GM12878 (cell line): ENCODE data around the gene POLR3E. TPM values are rescaled to one million over a fixed set of nuclear protein-coding genes. Genes with fewer than 3 reads are reported as not detected.
A peak's percentile ranks its signal among the peaks of the same experiment; 100 is the strongest.

Experiments used
- ATF7 ChIP-seq: fragments of 450-650 bp; IDR thresholded peaks from 2 replicates; pipeline ENCODE4 v1.6.1; 2016; ENCODE audit warnings: low read depth, mild to moderate bottlenecking
- CBX5 ChIP-seq: sonication (generic); IDR thresholded peaks from 2 replicates; pipeline ENCODE4 v1.6.1; 2016; ENCODE audit warnings: low read depth, moderate library complexity, mild to moderate bottlenecking, inconsistent platforms
- EED ChIP-seq: sonication (generic); IDR thresholded peaks from 2 replicates; pipeline ENCODE4 v1.6.1; 2016; ENCODE audit warnings: antibody characterized with exemption, low read depth
- FOXK2 ChIP-seq: fragments of 450-650 bp; IDR thresholded peaks from 2 replicates; pipeline ENCODE4 v1.6.1; 2017; ENCODE audit warnings: mild to moderate bottlenecking, moderate library complexity
- FOXM1 ChIP-seq: IDR thresholded peaks from 2 replicates; pipeline ENCODE4 v1.6.1; 2012; ENCODE audit warnings: low read depth, mild to moderate bottlenecking, inconsistent platforms, low read length, moderate library complexity
- KLF5 ChIP-seq: fragments of 450-650 bp; IDR thresholded peaks from 2 replicates; pipeline ENCODE4 v1.6.1; 2014; ENCODE audit warnings: mild to moderate bottlenecking; ENCODE audit not compliant: partially characterized antibody
- MTA2 ChIP-seq: fragments of 450-650 bp; IDR thresholded peaks from 2 replicates; pipeline ENCODE4 v1.6.1; 2016; ENCODE audit warnings: low read depth, mild to moderate bottlenecking, moderate library complexity
- RAD21 ChIP-seq: IDR thresholded peaks from 2 replicates; pipeline ENCODE4 v1.6.1; 2011; ENCODE audit warnings: mild to moderate bottlenecking, low read depth, low read length, moderate library complexity; ENCODE audit not compliant: insufficient read depth
- TAF1 ChIP-seq: IDR thresholded peaks from 2 replicates; pipeline ENCODE4 v1.6.1; 2011; ENCODE audit warnings: mild to moderate bottlenecking, low read depth, low read length, borderline replicate concordance
- ZNF24 ChIP-seq: fragments of 450-650 bp; IDR thresholded peaks from 2 replicates; pipeline ENCODE4 v1.6.1; 2017; ENCODE audit warnings: antibody characterized with exemption, mild to moderate bottlenecking
- ZNF274 ChIP-seq: IDR thresholded peaks from one replicate; pipeline ENCODE4 v1.8.0; 2011; ENCODE audit not compliant: insufficient read length, insufficient read depth
- ZSCAN29 ChIP-seq: fragments of 450-650 bp; IDR thresholded peaks from 2 replicates; pipeline ENCODE4 v1.6.1; 2017; ENCODE audit warnings: mild to moderate bottlenecking, moderate library complexity
- polyA plus RNA-seq, 11 experiments: library from polyadenylated mRNA; depleted of rRNA in 4 of 11; unstranded in 6 of 11; stranded (reverse) in 5 of 11; fragments of >200 nt; fragmentation: Nextera tagmentation in 4 of 11; fragmentation: Illumina TruSeq in 1 of 11; extraction: Ambion mirVana in 4 of 11; extraction: Trizol in 1 of 11; gene quantifications; 1 replicate in 1 of 11; 2 replicates in 10 of 11; pipeline versions ENCODE4 v1.2.1 to v1.2.3, GENCODE V29; 2011 to 2016; ENCODE audit warnings: inconsistent platforms in 2 of 11, missing spikeins in 2 of 11, low read depth in 1 of 11
- total RNA-seq, 4 experiments: library from RNA; depleted of rRNA in 3 of 4; stranded (reverse); fragments of >200 nt in 3 of 4; fragmentation: Illumina TruSeq in 1 of 4; extraction: Trizol in 1 of 4; gene quantifications; 2 replicates each; pipeline versions ENCODE4 v1.2.1 to v1.2.3, GENCODE V29; 2013 to 2021
- TF ChIP-seq, protein P1 (sequence below): fragments of 450-650 bp; IDR thresholded peaks from 2 replicates; pipeline ENCODE4 v1.6.1; 2017; ENCODE audit warnings: mild to moderate bottlenecking, moderate library complexity
- TF ChIP-seq, protein P2 (sequence below): IDR thresholded peaks from 2 replicates; pipeline ENCODE4 v1.6.1; 2011; ENCODE audit warnings: borderline replicate concordance, low read depth, mild to moderate bottlenecking, moderate library complexity, mixed read lengths, low read length; ENCODE audit not compliant: insufficient read depth; ENCODE audit errors: extremely low read length
- TF ChIP-seq, protein P3 (sequence below): fragments of 450-650 bp; IDR thresholded peaks from 2 replicates; pipeline ENCODE4 v1.6.1; 2016; ENCODE audit warnings: mild to moderate bottlenecking, moderate library complexity, borderline replicate concordance
- TF ChIP-seq, protein P4 (sequence below): IDR thresholded peaks from 2 replicates; pipeline ENCODE4 v1.6.1; 2012; ENCODE audit warnings: low read depth, low read length, improper control_type of control experiment
- TF ChIP-seq, protein P5 (sequence below): IDR thresholded peaks from 2 replicates; pipeline ENCODE4 v1.6.1; 2011; ENCODE audit warnings: low read depth, low read length, improper control_type of control experiment, borderline replicate concordance
- TF ChIP-seq, protein P6 (sequence below): IDR thresholded peaks from 2 replicates; pipeline ENCODE4 v1.6.1; 2012; ENCODE audit warnings: low read depth, low read length, improper control_type of control experiment

The POLR3E gene
- total and polyA plus RNA-seq, 10 of the 15 experiments (the other 5 are each of a cell fraction or from before 2014, with no cell fraction given), result 11.1 to 79.5 (median 39.7) TPM

DNA sequence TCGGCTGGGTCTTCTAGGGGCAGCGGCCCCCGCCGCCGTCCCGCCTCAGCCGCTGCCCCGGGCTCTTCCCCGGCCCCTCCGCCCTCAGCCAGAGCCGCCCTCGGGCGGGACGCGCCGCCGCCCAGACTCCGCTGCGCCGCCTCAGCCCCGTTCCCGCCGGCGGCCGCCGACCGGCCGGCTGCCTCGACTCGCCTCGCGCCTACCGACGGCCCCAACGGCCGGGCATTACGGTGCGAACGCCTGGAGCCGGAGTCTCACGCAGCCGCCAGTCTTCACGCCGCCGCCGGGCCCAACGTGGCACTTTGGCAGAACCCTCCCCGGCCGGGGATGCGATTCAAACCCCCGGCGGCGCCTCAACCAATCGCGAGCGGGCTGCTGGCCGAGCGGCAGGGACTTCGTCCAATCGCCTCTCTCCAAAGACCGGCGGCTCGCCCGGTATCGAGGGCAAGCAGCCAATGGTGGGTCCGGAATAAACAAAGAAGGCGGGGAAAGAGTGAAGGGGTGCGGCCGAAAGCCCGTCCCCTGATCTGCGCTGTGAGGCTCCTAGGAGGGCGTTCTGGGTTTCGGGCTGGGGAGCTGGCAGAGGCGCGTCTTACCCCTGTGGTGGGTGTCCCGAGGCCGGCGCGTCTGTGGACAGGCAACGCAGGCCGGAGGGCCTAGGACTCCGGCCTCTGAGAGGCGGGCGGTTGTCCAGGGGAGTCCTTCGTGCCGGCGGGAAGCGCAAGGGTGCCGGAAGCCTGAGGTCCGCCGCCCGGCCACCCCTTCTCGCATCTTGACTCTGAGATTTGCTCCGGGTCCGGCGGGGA lies 77.3 kb downstream of the POLR3E start, which contains the start of gene CDR2 (continued):
- TF ChIP-seq, protein P1, sequence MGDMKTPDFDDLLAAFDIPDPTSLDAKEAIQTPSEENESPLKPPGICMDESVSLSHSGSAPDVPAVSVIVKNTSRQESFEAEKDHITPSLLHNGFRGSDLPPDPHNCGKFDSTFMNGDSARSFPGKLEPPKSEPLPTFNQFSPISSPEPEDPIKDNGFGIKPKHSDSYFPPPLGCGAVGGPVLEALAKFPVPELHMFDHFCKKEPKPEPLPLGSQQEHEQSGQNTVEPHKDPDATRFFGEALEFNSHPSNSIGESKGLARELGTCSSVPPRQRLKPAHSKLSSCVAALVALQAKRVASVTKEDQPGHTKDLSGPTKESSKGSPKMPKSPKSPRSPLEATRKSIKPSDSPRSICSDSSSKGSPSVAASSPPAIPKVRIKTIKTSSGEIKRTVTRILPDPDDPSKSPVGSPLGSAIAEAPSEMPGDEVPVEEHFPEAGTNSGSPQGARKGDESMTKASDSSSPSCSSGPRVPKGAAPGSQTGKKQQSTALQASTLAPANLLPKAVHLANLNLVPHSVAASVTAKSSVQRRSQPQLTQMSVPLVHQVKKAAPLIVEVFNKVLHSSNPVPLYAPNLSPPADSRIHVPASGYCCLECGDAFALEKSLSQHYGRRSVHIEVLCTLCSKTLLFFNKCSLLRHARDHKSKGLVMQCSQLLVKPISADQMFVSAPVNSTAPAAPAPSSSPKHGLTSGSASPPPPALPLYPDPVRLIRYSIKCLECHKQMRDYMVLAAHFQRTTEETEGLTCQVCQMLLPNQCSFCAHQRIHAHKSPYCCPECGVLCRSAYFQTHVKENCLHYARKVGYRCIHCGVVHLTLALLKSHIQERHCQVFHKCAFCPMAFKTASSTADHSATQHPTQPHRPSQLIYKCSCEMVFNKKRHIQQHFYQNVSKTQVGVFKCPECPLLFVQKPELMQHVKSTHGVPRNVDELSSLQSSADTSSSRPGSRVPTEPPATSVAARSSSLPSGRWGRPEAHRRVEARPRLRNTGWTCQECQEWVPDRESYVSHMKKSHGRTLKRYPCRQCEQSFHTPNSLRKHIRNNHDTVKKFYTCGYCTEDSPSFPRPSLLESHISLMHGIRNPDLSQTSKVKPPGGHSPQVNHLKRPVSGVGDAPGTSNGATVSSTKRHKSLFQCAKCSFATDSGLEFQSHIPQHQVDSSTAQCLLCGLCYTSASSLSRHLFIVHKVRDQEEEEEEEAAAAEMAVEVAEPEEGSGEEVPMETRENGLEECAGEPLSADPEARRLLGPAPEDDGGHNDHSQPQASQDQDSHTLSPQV, result no peak
- no peak for TF ChIP-seq ATF7
- TF ChIP-seq, protein P2, sequence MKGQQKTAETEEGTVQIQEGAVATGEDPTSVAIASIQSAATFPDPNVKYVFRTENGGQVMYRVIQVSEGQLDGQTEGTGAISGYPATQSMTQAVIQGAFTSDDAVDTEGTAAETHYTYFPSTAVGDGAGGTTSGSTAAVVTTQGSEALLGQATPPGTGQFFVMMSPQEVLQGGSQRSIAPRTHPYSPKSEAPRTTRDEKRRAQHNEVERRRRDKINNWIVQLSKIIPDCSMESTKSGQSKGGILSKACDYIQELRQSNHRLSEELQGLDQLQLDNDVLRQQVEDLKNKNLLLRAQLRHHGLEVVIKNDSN, result no peak
- TF ChIP-seq CBX5, result no peak
- peak; percentile 68; the same call in 1 of the 2 replicates for TF ChIP-seq TAF1
- no peak for TF ChIP-seq MTA2
- no peak for TF ChIP-seq ZSCAN29
- TF ChIP-seq, protein P3, sequence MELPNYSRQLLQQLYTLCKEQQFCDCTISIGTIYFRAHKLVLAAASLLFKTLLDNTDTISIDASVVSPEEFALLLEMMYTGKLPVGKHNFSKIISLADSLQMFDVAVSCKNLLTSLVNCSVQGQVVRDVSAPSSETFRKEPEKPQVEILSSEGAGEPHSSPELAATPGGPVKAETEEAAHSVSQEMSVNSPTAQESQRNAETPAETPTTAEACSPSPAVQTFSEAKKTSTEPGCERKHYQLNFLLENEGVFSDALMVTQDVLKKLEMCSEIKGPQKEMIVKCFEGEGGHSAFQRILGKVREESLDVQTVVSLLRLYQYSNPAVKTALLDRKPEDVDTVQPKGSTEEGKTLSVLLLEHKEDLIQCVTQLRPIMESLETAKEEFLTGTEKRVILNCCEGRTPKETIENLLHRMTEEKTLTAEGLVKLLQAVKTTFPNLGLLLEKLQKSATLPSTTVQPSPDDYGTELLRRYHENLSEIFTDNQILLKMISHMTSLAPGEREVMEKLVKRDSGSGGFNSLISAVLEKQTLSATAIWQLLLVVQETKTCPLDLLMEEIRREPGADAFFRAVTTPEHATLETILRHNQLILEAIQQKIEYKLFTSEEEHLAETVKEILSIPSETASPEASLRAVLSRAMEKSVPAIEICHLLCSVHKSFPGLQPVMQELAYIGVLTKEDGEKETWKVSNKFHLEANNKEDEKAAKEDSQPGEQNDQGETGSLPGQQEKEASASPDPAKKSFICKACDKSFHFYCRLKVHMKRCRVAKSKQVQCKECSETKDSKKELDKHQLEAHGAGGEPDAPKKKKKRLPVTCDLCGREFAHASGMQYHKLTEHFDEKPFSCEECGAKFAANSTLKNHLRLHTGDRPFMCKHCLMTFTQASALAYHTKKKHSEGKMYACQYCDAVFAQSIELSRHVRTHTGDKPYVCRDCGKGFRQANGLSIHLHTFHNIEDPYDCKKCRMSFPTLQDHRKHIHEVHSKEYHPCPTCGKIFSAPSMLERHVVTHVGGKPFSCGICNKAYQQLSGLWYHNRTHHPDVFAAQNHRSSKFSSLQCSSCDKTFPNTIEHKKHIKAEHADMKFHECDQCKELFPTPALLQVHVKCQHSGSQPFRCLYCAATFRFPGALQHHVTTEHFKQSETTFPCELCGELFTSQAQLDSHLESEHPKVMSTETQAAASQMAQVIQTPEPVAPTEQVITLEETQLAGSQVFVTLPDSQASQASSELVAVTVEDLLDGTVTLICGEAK, result no peak; the same call in 1 of the 2 replicates
- no peak for TF ChIP-seq FOXK2
- TF ChIP-seq, protein P4, sequence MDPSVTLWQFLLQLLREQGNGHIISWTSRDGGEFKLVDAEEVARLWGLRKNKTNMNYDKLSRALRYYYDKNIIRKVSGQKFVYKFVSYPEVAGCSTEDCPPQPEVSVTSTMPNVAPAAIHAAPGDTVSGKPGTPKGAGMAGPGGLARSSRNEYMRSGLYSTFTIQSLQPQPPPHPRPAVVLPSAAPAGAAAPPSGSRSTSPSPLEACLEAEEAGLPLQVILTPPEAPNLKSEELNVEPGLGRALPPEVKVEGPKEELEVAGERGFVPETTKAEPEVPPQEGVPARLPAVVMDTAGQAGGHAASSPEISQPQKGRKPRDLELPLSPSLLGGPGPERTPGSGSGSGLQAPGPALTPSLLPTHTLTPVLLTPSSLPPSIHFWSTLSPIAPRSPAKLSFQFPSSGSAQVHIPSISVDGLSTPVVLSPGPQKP, result no peak
- TF ChIP-seq, protein P5, sequence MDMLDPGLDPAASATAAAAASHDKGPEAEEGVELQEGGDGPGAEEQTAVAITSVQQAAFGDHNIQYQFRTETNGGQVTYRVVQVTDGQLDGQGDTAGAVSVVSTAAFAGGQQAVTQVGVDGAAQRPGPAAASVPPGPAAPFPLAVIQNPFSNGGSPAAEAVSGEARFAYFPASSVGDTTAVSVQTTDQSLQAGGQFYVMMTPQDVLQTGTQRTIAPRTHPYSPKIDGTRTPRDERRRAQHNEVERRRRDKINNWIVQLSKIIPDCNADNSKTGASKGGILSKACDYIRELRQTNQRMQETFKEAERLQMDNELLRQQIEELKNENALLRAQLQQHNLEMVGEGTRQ, result no peak
- no peak for TF ChIP-seq FOXM1
- no peak for TF ChIP-seq KLF5
- no peak for TF ChIP-seq EED
- no peak for TF ChIP-seq ZNF274
- no peak for TF ChIP-seq RAD21
- TF ChIP-seq ZNF24, result no peak
- TF ChIP-seq, protein P6, sequence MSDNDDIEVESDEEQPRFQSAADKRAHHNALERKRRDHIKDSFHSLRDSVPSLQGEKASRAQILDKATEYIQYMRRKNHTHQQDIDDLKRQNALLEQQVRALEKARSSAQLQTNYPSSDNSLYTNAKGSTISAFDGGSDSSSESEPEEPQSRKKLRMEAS, result peak; percentile 85
